ENCODE measurements around the gene GLS.

GLS gene

GRCh38 chr2:190999058-190999457, 118.4 kb downstream of the GLS start:
- no peak for DNase-seq

- DNase-seq = no peak
Observed at GRCh38 chr2:190999949-191000665, 119.5 kb downstream of the GLS start.

GRCh38 chr2:191001032-191001431, 120.4 kb downstream of the GLS start:
- DNase-seq = no peak

- no peak for DNase-seq
Observed at GRCh38 chr2:191001624-191002023, 121.0 kb downstream of the GLS start.

- no peak for DNase-seq
Observed at GRCh38 chr2:191003405-191004309, 123.0 kb downstream of the GLS start.

- DNase-seq = no peak
Observed at GRCh38 chr2:191006297-191006696, 125.7 kb downstream of the GLS start.

GRCh38 chr2:191006997-191007783, 126.6 kb downstream of the GLS start:
- no peak for DNase-seq

- no peak for DNase-seq
Observed at GRCh38 chr2:191008286-191008685, 127.7 kb downstream of the GLS start.

GRCh38 chr2:191009541-191010374, 129.1 kb downstream of the GLS start:
- DNase-seq = no peak

GRCh38 chr2:191010887-191011885, 130.6 kb downstream of the GLS start:
- no peak for DNase-seq

GRCh38 chr2:191012346-191012745, 131.7 kb downstream of the GLS start:
- DNase-seq = no peak

GRCh38 chr2:191012845-191013681, 132.4 kb downstream of the GLS start:
- DNase-seq = no peak

GRCh38 chr2:191013682-191013931, 133.0 kb downstream of the GLS start:
- DNase-seq = no peak

GRCh38 chr2:191013932-191014652, 133.5 kb downstream of the GLS start, which contains the start of gene STAT1:
STAT1 (minus strand) TSS chr2:191014171; CDS start chr2:191010003, 4,168 bp downstream.
- peak; percentile 90 for DNase-seq

- no peak for DNase-seq
Observed at GRCh38 chr2:191014653-191015020, 134.0 kb downstream of the GLS start.
